B cell (primary cell): ENCODE measurements around the gene CSF1R. TPM values are rescaled to one million over a fixed set of nuclear protein-coding genes. Genes with fewer than 3 reads are reported as not detected.

Experiments used
- ATAC-seq: fragments of 200-7000 bp; cut with Tn5 transposase; one replicate; pipeline ENCODE4 v1.10.0; 2021; ENCODE audit warnings: low read depth, mild to moderate bottlenecking, moderate number of reproducible peaks, moderate library complexity
- CTCF ChIA-PET: fragments of 350-600 bp; sonication (Branson Sonifier 250); formaldehyde crosslinking; loops from one replicate; lab custom pipeline; 2021; ENCODE audit warnings: antibody characterized with exemption, inconsistent platforms; lab: Charles Lee
- POLR2A ChIA-PET: fragments of 350-600 bp; sonication (Branson Sonifier 250); formaldehyde crosslinking; loops from one replicate; lab custom pipeline; 2021; ENCODE audit warnings: antibody characterized with exemption; lab: Charles Lee
- DNase-seq: peaks from one replicate; pipeline ENCODE4 v3.0.0; 2013
- H2AFZ ChIP-seq: 2 replicates; pipeline ENCODE4 v1.6.1; 2012; ENCODE audit warnings: mild to moderate bottlenecking, low read depth, low read length; ENCODE audit not compliant: insufficient read depth, poor library complexity, severe bottlenecking
- H3K27ac ChIP-seq, 2 donors: 1 replicate in 1 of 2; 2 replicates in 1 of 2; pipeline ENCODE4 v1.5.1; 2012 to 2013; ENCODE audit warnings: low read length in 2 of 2, mild to moderate bottlenecking in 2 of 2, moderate library complexity in 1 of 2
- H3K27me3 ChIP-seq, 4 experiments: fragments of 200-600 bp in 1 of 4; sonication (generic) in 1 of 4; replicated peaks in 1 of 4; 1 replicate in 2 of 4; 2 replicates in 2 of 4; pipeline versions ENCODE4 v1.6.1 to v1.7.0; 2013 to 2016; ENCODE audit warnings: low read length in 3 of 4, mild to moderate bottlenecking in 2 of 4, mixed read lengths in 1 of 4, moderate library complexity in 1 of 4; ENCODE audit not compliant: insufficient read depth in 4 of 4, control insufficient read depth in 3 of 4; ENCODE audit errors: control extremely low read depth in 1 of 4
- H3K36me3 ChIP-seq, 2 experiments: replicated peaks in 1 of 2; 1 replicate in 1 of 2; 2 replicates in 1 of 2; pipeline versions ENCODE4 v1.6.1 to v1.7.1; 2013; ENCODE audit warnings: low read length in 1 of 2; ENCODE audit not compliant: insufficient read depth in 2 of 2, control insufficient read depth in 1 of 2; ENCODE audit errors: control extremely low read depth in 1 of 2, extremely low read depth in 1 of 2
- H3K4me1 ChIP-seq, 2 donors: fragments of 200-600 bp in 1 of 2; sonication (generic) in 1 of 2; 1 replicate in 1 of 2; 2 replicates in 1 of 2; pipeline versions ENCODE4 v1.5.1 to v1.6.1; 2013 to 2017; ENCODE audit warnings: low read length in 2 of 2; ENCODE audit not compliant: control insufficient read depth in 2 of 2, insufficient read depth in 2 of 2
- H3K4me2 ChIP-seq: replicated peaks from 2 replicates; pipeline ENCODE3; 2012; ENCODE audit warnings: mild to moderate bottlenecking, low read depth, low read length; ENCODE audit not compliant: poor library complexity, severe bottlenecking
- H3K4me3 ChIP-seq, 5 experiments: fragments of 200-600 bp in 1 of 5; sonication (generic) in 1 of 5; 1 replicate in 3 of 5; 2 replicates in 2 of 5; pipeline versions ENCODE4 v1.5.1 to v1.7.0; 2011 to 2016; ENCODE audit warnings: low read length in 4 of 5, mild to moderate bottlenecking in 4 of 5, low read depth in 2 of 5, control low read depth in 1 of 5, moderate library complexity in 1 of 5; ENCODE audit not compliant: insufficient read depth in 1 of 5; ENCODE audit errors: control extremely low read depth in 1 of 5, extremely low read depth in 1 of 5
- H3K79me2 ChIP-seq: fragments of 200-600 bp; sonication (generic); one replicate; pipeline ENCODE4 v1.6.0; 2016; ENCODE audit warnings: low read length; ENCODE audit not compliant: control insufficient read depth, insufficient read depth
- H3K9ac ChIP-seq: fragments of 200-600 bp; sonication (generic); 2 replicates; pipeline ENCODE4 v1.6.1; 2017; ENCODE audit warnings: mild to moderate bottlenecking, low read length, moderate library complexity
- H3K9me3 ChIP-seq, 3 donors: one replicate each; pipeline versions ENCODE4 v1.6.1 to v1.7.1; 2013; ENCODE audit warnings: low read length in 2 of 3; ENCODE audit not compliant: control insufficient read depth in 2 of 3, insufficient read depth in 1 of 3; ENCODE audit errors: control extremely low read depth in 1 of 3
- H4K20me1 ChIP-seq: 2 replicates; pipeline ENCODE4 v1.6.0; 2012; ENCODE audit warnings: mild to moderate bottlenecking, low read length; ENCODE audit not compliant: insufficient read depth, control insufficient read depth, poor library complexity, severe bottlenecking
- H3K27ac Mint-ChIP-seq: one replicate; pipeline ENCODE4 v1.8.0; 2021; ENCODE audit warnings: mixed read lengths
- H3K27me3 Mint-ChIP-seq: one replicate; pipeline ENCODE4 v1.8.0; 2021; ENCODE audit warnings: mixed read lengths
- H3K4me1 Mint-ChIP-seq: one replicate; pipeline ENCODE4 v1.8.0; 2021; ENCODE audit warnings: mixed read lengths
- H3K4me3 Mint-ChIP-seq: one replicate; pipeline ENCODE4 v1.8.0; 2021; ENCODE audit warnings: mixed read lengths
- H3K9me3 Mint-ChIP-seq: one replicate; pipeline ENCODE4 v1.8.0; 2022; ENCODE audit warnings: mixed read lengths; ENCODE audit not compliant: insufficient read depth
- EZH2 ChIP-seq: IDR thresholded peaks from 2 replicates; pipeline ENCODE4 v1.6.1; 2012; ENCODE audit warnings: borderline replicate concordance, low read depth, mild to moderate bottlenecking, moderate library complexity, low read length; ENCODE audit not compliant: insufficient read depth, poor library complexity, severe bottlenecking
- WGBS: methylation state at CpG from one replicate; pipeline ENCODE4 v1.1.5; 2013; ENCODE audit warnings: missing lambda C conversion rate; ENCODE audit not compliant: insufficient coverage; 5-methylcytosine and 5-hydroxymethylcytosine counted together
- intact Hi-C: fragments of 100-400 bp; cut with micrococcal nuclease; formaldehyde crosslinking; loops from one replicate; pipeline ENCODE4 v1.10.0; 2022
- polyA plus RNA-seq: library from polyadenylated mRNA; depleted of rRNA; stranded (reverse); fragments of >200 nt; gene quantifications from 2 replicates; pipeline ENCODE4 v1.2.3, GENCODE V29; 2012
- total RNA-seq, 2 donors: library from RNA; stranded (reverse); fragments of 120-200 nt in 1 of 2; gene quantifications; 1 replicate in 1 of 2; 2 replicates in 1 of 2; pipeline versions ENCODE4 v1.2.3 to v1.2.4, GENCODE V29; 2013 to 2022
- TF ChIP-seq, protein P1 (sequence below): fragments of 200-600 bp; IDR thresholded peaks from one replicate; pipeline ENCODE4 v1.8.0; 2022; ENCODE audit warnings: antibody characterized with exemption, mild to moderate bottlenecking

CSF1R gene
- total and polyA plus RNA-seq, 2 donors (not counting 1 experiment from before 2014, with no cell fraction given) = 1.6 to 2.5 TPM

GRCh38 chr5:150082889-150083288 is 3.5 kb downstream of the CSF1R start:
- Histone ChIP-seq H4K20me1 (no peaks in the 10 kb centered on the region), H3K9me3 (no peaks in the 10 kb centered on the region), H3K27ac (no peak overlapping the region), H3K4me3 (no peak overlapping the region), H3K4me2 (peak overlapping the region; percentile 66), H3K36me3 (no peaks in the 10 kb centered on the region), H3K4me1 (peaks cover 24 to 27% of the 10 kb centered on the region in 2 donors), H3K79me2 (no peaks in the 10 kb centered on the region), H3K27me3 (no peaks in the 10 kb centered on the region), H2AFZ (no peak overlapping the region), H3K9ac (no peak overlapping the region)
- ChIA-PET POLR2A (no interaction called here), CTCF (no interaction called here)
- Mint-ChIP-seq H3K4me1 (peaks cover 34% of the 10 kb centered on the region), H3K4me3 (no peak overlapping the region), H3K27me3 (peaks cover 10% of the 10 kb centered on the region), H3K27ac (peak overlapping the region; percentile 26), H3K9me3 (no peaks in the 10 kb centered on the region)
- no peak for ATAC-seq
- no peak for DNase-seq
- intact Hi-C loops = no loop called here
- 25% methylated on average over 6 of the region's 6 CpGs for WGBS
- no peak for TF ChIP-seq EZH2
- TF ChIP-seq, protein P1, sequence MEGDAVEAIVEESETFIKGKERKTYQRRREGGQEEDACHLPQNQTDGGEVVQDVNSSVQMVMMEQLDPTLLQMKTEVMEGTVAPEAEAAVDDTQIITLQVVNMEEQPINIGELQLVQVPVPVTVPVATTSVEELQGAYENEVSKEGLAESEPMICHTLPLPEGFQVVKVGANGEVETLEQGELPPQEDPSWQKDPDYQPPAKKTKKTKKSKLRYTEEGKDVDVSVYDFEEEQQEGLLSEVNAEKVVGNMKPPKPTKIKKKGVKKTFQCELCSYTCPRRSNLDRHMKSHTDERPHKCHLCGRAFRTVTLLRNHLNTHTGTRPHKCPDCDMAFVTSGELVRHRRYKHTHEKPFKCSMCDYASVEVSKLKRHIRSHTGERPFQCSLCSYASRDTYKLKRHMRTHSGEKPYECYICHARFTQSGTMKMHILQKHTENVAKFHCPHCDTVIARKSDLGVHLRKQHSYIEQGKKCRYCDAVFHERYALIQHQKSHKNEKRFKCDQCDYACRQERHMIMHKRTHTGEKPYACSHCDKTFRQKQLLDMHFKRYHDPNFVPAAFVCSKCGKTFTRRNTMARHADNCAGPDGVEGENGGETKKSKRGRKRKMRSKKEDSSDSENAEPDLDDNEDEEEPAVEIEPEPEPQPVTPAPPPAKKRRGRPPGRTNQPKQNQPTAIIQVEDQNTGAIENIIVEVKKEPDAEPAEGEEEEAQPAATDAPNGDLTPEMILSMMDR = no peak

DNA sequence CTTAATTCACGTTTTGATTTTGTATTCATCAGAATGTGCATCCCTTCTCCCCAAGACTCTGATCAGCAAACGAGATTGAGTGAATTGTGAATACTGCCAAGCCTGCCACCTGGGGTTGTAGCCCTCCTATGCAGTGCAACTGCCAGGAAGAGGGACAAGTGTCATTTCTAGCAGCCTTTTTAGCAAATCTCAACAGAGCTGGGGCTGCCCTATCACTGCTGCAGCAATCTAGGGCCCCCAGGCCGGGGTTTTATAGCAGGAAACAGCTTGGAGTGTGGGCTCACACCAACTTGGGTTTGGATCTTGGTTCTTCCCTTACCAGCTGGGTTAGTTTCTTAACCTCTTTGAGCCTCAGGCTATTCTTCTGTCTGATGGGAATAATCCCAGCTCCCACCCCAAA is 4.0 kb downstream of the CSF1R start:
- POLR2A ChIA-PET = no interaction called here
- WGBS = 17% methylated on average over 3 of the region's 3 CpGs
- Mint-ChIP-seq H3K27ac (peak overlapping the region; percentile 26), H3K27me3 (peaks cover 8% of the 10 kb centered on the region), H3K4me1 (peaks cover 34% of the 10 kb centered on the region), H3K4me3 (peak overlapping the region; percentile 35), H3K9me3 (no peaks in the 10 kb centered on the region)
- peak overlapping the region; percentile 36 for H2AFZ ChIP-seq
- ATAC-seq (no peak), DNase-seq (no peak)
- no peaks in the 10 kb centered on the region for H3K36me3 ChIP-seq
- no peak overlapping the region for H3K27ac ChIP-seq
- TF ChIP-seq, protein P1 = no peak
- no peak for TF ChIP-seq EZH2
- intact Hi-C loops = no loop called here
- H3K9ac ChIP-seq = peak overlapping the region; percentile 38
- H3K79me2 ChIP-seq = no peaks in the 10 kb centered on the region
- CTCF ChIA-PET = no interaction called here
- no peaks in the 10 kb centered on the region for H3K9me3 ChIP-seq
- no peaks in the 10 kb centered on the region for H4K20me1 ChIP-seq
- no peaks in the 10 kb centered on the region for H3K27me3 ChIP-seq
- H3K4me1 ChIP-seq = peaks cover 24 to 27% of the 10 kb centered on the region in 2 donors
- H3K4me3 ChIP-seq = no peak overlapping the region
- H3K4me2 ChIP-seq = peak overlapping the region; percentile 66
